ENCODE measurements around the gene TSR3. TPM values are rescaled to one million over a fixed set of nuclear protein-coding genes. Genes with fewer than 3 reads are reported as not detected.

Gene TSR3
- total and polyA plus RNA-seq, 2 of the 13 experiments (the other 11 are each of a cell fraction or from before 2014, with no cell fraction given): 24.2 to 51.0 TPM

DNA sequence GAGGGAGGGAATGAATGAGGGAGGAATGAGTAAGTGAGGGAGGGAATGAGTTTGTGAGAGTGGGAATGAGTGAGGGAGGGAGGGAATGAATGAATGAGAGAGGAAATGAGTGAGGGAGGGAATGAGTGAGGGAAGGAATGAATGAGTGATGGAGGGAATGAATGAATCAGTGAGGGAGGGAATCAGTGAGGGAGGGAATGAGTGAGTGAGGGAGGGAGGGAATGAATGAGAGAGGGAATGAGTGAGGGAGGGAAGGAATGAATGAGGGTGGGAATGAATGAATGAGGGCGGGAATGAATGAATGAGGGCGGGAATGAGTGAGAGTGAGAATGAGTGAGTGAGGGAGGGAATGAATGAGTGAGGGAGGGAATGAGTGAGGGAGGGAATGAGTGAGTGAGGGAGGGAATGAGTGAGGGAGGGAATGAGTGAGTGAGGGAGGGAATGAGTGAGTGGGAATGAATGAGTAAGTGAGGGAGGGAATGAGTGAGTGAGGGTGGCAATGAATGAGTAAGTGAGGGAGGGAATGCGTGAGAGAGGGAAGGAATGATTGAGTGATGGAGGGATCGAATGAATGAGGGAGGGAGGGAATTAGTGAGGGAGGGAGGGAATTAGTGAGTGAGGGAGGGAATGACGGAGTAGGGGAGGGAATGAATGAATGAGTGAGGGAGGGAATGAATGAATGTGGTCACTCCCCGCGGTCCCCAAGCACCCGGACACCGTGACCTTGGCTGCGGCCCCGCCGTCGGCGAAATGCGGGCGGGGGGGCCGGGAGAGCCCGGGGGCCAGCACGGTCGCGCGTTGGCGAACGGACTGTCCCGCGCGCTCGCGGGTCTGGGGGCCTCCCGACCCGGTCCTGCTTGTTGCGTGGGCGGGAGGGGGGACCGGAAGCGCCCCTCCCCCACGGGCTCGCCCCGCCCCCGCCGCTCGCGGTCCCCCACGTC lies 43.4 kb downstream of the TSR3 start (continued):
- peak in 1 of 2 experiments; percentile 3; a peak in 1 of 4 replicates for TF ChIP-seq NR2F1 (CRISPR knock-in tag; IDR thresholded peaks at IDR 0.05)
- TF ChIP-seq ZNF777 (CRISPR knock-in tag; IDR thresholded peaks at IDR 0.05): peak; percentile 83
- no peak for TF ChIP-seq FOXO1 (CRISPR knock-in tag; IDR thresholded peaks at IDR 0.05)
- TF ChIP-seq ZNF816 (CRISPR knock-in tag; IDR thresholded peaks at IDR 0.05; ENCODE audit: borderline replicate concordance): 0 out of 2 replicates have a peak, but pooled peaks have one; percentile 11
- TF ChIP-seq ZNF281 (CRISPR knock-in tag; IDR thresholded peaks at IDR 0.05; ENCODE audit: borderline replicate concordance): peak; percentile 84
- TF ChIP-seq, protein P1, sequence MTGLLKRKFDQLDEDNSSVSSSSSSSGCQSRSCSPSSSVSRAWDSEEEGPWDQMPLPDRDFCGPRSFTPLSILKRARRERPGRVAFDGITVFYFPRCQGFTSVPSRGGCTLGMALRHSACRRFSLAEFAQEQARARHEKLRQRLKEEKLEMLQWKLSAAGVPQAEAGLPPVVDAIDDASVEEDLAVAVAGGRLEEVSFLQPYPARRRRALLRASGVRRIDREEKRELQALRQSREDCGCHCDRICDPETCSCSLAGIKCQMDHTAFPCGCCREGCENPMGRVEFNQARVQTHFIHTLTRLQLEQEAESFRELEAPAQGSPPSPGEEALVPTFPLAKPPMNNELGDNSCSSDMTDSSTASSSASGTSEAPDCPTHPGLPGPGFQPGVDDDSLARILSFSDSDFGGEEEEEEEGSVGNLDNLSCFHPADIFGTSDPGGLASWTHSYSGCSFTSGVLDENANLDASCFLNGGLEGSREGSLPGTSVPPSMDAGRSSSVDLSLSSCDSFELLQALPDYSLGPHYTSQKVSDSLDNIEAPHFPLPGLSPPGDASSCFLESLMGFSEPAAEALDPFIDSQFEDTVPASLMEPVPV (CRISPR knock-in tag; IDR thresholded peaks at IDR 0.05): no peak
- TF ChIP-seq NFIB (CRISPR knock-in tag; IDR thresholded peaks at IDR 0.05; ENCODE audit: borderline replicate concordance): no peak
- TF ChIP-seq FOSL2 (CRISPR knock-in tag; IDR thresholded peaks at IDR 0.05): no peak
